Osteoblast (primary cell): Measurements from ENCODE around the gene STUB1. TPM values are rescaled to one million over a fixed set of nuclear protein-coding genes. Genes with fewer than 3 reads are reported as not detected.
"Not testable (repeated sequence)": the region's sequence is repeated elsewhere in the genome, so short reads cannot be mapped to it uniquely, and the experiment has no call there.

Experiments
- DNase-seq: peaks from one replicate; pipeline ENCODE4 v3.0.0; 2011; ENCODE audit warnings: low spot score, mixed read lengths; ENCODE audit not compliant: insufficient read length; ENCODE audit errors: missing footprints
- H2AFZ ChIP-seq: 2 replicates; pipeline ENCODE4 v1.6.0; 2011; ENCODE audit warnings: mild to moderate bottlenecking, low read length
- H3K27ac ChIP-seq: 2 replicates; pipeline ENCODE4 v1.5.1; 2011; ENCODE audit warnings: mild to moderate bottlenecking, low read depth, low read length, moderate library complexity
- H3K27me3 ChIP-seq: 2 replicates; pipeline ENCODE4 v1.6.0; 2012; ENCODE audit warnings: mild to moderate bottlenecking, control low read depth, inconsistent platforms, low read length, moderate library complexity; ENCODE audit not compliant: insufficient read depth
- H3K36me3 ChIP-seq: 2 replicates; pipeline ENCODE4 v1.5.1; 2011; ENCODE audit warnings: mild to moderate bottlenecking, low read length, control low read depth, moderate library complexity; ENCODE audit not compliant: insufficient read depth
- H3K4me1 ChIP-seq: 2 replicates; pipeline ENCODE4 v1.5.1; 2011; ENCODE audit warnings: mild to moderate bottlenecking, low read length, control low read depth, moderate library complexity; ENCODE audit not compliant: insufficient read depth
- H3K4me2 ChIP-seq: 2 replicates; pipeline ENCODE4 v1.6.0; 2011; ENCODE audit warnings: mild to moderate bottlenecking, low read length; ENCODE audit not compliant: insufficient read depth
- H3K4me3 ChIP-seq: fragments of 200-600 bp; sonication (generic); 3 replicates; pipeline ENCODE4 v1.5.1; 2012; ENCODE audit warnings: mild to moderate bottlenecking, low read length, inconsistent platforms; ENCODE audit not compliant: insufficient read depth
- H3K79me2 ChIP-seq: 2 replicates; pipeline ENCODE4 v1.6.0; 2012; ENCODE audit warnings: mild to moderate bottlenecking, low read length, control low read depth, inconsistent platforms; ENCODE audit not compliant: insufficient read depth
- H3K9me3 ChIP-seq: 2 replicates; pipeline ENCODE4 v1.5.1; 2011; ENCODE audit warnings: low read depth, low read length, control low read depth
- H4K20me1 ChIP-seq: 2 replicates; pipeline ENCODE4 v1.6.0; 2012; ENCODE audit warnings: mild to moderate bottlenecking, low read length, control low read depth; ENCODE audit not compliant: insufficient read depth
- CTCF ChIP-seq: IDR thresholded peaks from 2 replicates; pipeline ENCODE4 v1.5.1; 2011; ENCODE audit warnings: mild to moderate bottlenecking, low read depth, low read length, moderate library complexity; ENCODE audit errors: extremely low read depth
- total RNA-seq: library from RNA; depleted of rRNA; stranded (reverse); fragments of >200 nt; gene quantifications from 2 replicates; pipeline ENCODE4 v1.2.3, GENCODE V29; 2012

The STUB1 gene
- total RNA-seq, 1 donor, result 102 TPM

GRCh38 chr16:685967-686366, 5.8 kb downstream of the STUB1 start:
- peaks cover 52% of the 10 kb centered on the region for H3K79me2 ChIP-seq
- H3K4me3 ChIP-seq, result no peak overlapping the region
- no peak overlapping the region for H2AFZ ChIP-seq
- H4K20me1 ChIP-seq, result peaks cover 26% of the 10 kb centered on the region
- H3K9me3 ChIP-seq, result no peaks in the 10 kb centered on the region
- peaks cover 28% of the 10 kb centered on the region for H3K4me1 ChIP-seq
- peak; percentile 96 for DNase-seq
- peaks cover 23% of the 10 kb centered on the region for H3K36me3 ChIP-seq
- H3K4me2 ChIP-seq, result no peak overlapping the region
- H3K27me3 ChIP-seq, result no peaks in the 10 kb centered on the region
- TF ChIP-seq CTCF, result peak; percentile 61
- no peak overlapping the region for H3K27ac ChIP-seq

- H3K4me1 ChIP-seq, result peaks cover 21% of the 10 kb centered on the region
- H2AFZ ChIP-seq, result no peak overlapping the region
- H3K4me3 ChIP-seq, result no peak overlapping the region
- H3K4me2 ChIP-seq, result no peak overlapping the region
- H3K36me3 ChIP-seq, result peaks cover 18% of the 10 kb centered on the region
- H3K27ac ChIP-seq, result no peak overlapping the region
- no peak for DNase-seq
- H3K27me3 ChIP-seq, result peaks cover under 1% of the 10 kb centered on the region
- TF ChIP-seq CTCF, result no peak
- no peaks in the 10 kb centered on the region for H3K9me3 ChIP-seq
- H4K20me1 ChIP-seq, result peaks cover 19% of the 10 kb centered on the region
- peaks cover 45% of the 10 kb centered on the region for H3K79me2 ChIP-seq
These were observed 6.5 kb downstream of the STUB1 start for GRCh38 chr16:686459-687260.

- H3K9me3 ChIP-seq, result no peaks in the 10 kb centered on the region
- no peak overlapping the region for H2AFZ ChIP-seq
- peaks cover 16% of the 10 kb centered on the region for H3K4me1 ChIP-seq
- no peak for TF ChIP-seq CTCF
- peaks cover 9% of the 10 kb centered on the region for H3K27me3 ChIP-seq
- peaks cover 10% of the 10 kb centered on the region for H3K36me3 ChIP-seq
- peaks cover 37% of the 10 kb centered on the region for H3K79me2 ChIP-seq
- H3K4me3 ChIP-seq, result no peak overlapping the region
- H3K27ac ChIP-seq, result no peak overlapping the region
- DNase-seq, result no peak
- no peak overlapping the region for H3K4me2 ChIP-seq
- H4K20me1 ChIP-seq, result peaks cover 11% of the 10 kb centered on the region
These were observed 7.3 kb downstream of the STUB1 start for GRCh38 chr16:687499-687898.

GRCh38 chr16:689175-689897, 9.1 kb downstream of the STUB1 start:
- peak overlapping the region; percentile 76 for H3K27ac ChIP-seq
- no peak for DNase-seq

GRCh38 chr16:691242-691641, 11.0 kb downstream of the STUB1 start:
- Histone ChIP-seq H3K27me3 (peaks cover 42% of the 10 kb centered on the region), H3K79me2 (peaks cover 15% of the 10 kb centered on the region)
- H2AFZ ChIP-seq, H4K20me1 ChIP-seq, H3K4me1 ChIP-seq, H3K27ac ChIP-seq, H3K4me2 ChIP-seq, H3K9me3 ChIP-seq, H3K36me3 ChIP-seq, H3K4me3 ChIP-seq, DNase-seq: not testable (repeated sequence)

More at GRCh38 chr16:689175-689897, 9.1 kb downstream of the STUB1 start:
- Histone ChIP-seq H3K4me2 (peak overlapping the region; percentile 90), H3K36me3 (peaks cover 2% of the 10 kb centered on the region), H3K27me3 (peaks cover 25% of the 10 kb centered on the region), H3K9me3 (no peaks in the 10 kb centered on the region), H2AFZ (peak overlapping the region; percentile 88), H4K20me1 (no peaks in the 10 kb centered on the region), H3K4me3 (peak overlapping the region; percentile 94), H3K4me1 (peaks cover 9% of the 10 kb centered on the region), H3K79me2 (peaks cover 22% of the 10 kb centered on the region)
- no peak for TF ChIP-seq CTCF
